Stimulated activated CD4-positive, alpha-beta T cell treated with anti-CD3 and anti-CD28 coated beads, Interleukin-1b, Interleukin-23, amount 100 ng/mL, for 1 hour (primary cell): ENCODE measurements around the gene FNDC3B.

ENCODE experiments used
- DNase-seq, 2 donors: peaks; one replicate each; pipeline ENCODE4 v3.0.0-alpha.2; 2020; ENCODE audit warnings: low read depth in 2 of 2

The FNDC3B gene

GRCh38 chr3:172259726-172260248 is 220.4 kb downstream of the FNDC3B start:
- DNase-seq = no peak

- no peak for DNase-seq
Observed at GRCh38 chr3:172260381-172260780, 221.0 kb downstream of the FNDC3B start.

GRCh38 chr3:172261054-172261453 is 221.7 kb downstream of the FNDC3B start:
- no peak for DNase-seq

- DNase-seq = no peak
Observed at GRCh38 chr3:172262991-172263608, 223.7 kb downstream of the FNDC3B start.

GRCh38 chr3:172263781-172264486 is 224.6 kb downstream of the FNDC3B start:
- no peak for DNase-seq

- DNase-seq = no peak
Observed at GRCh38 chr3:172266103-172266502, 226.7 kb downstream of the FNDC3B start.

GRCh38 chr3:172268425-172268824 is 229.0 kb downstream of the FNDC3B start:
- no peak for DNase-seq

- DNase-seq = no peak
Observed at GRCh38 chr3:172268868-172269267, 229.5 kb downstream of the FNDC3B start.

GRCh38 chr3:172270557-172271166 is 231.3 kb downstream of the FNDC3B start:
- DNase-seq = no peak

- no peak for DNase-seq
Observed at GRCh38 chr3:172271386-172271976, 232.1 kb downstream of the FNDC3B start.

- DNase-seq = no peak
Observed at GRCh38 chr3:172272698-172273097, 233.3 kb downstream of the FNDC3B start.

GRCh38 chr3:172273378-172273777 is 234.0 kb downstream of the FNDC3B start:
- DNase-seq = no peak

- DNase-seq = no peak
Observed at GRCh38 chr3:172274906-172275305, 235.5 kb downstream of the FNDC3B start.

- no peak for DNase-seq
Observed at GRCh38 chr3:172275586-172275985, 236.2 kb downstream of the FNDC3B start.

GRCh38 chr3:172276103-172276502 is 236.7 kb downstream of the FNDC3B start:
- DNase-seq = no peak

- no peak for DNase-seq
Observed at GRCh38 chr3:172277151-172277652, 237.8 kb downstream of the FNDC3B start.

GRCh38 chr3:172279191-172279640 is 239.8 kb downstream of the FNDC3B start:
- no peak for DNase-seq

- DNase-seq = no peak
Observed at GRCh38 chr3:172279974-172280373, 240.6 kb downstream of the FNDC3B start.

GRCh38 chr3:172280406-172281051 is 241.2 kb downstream of the FNDC3B start:
- DNase-seq = no peak

- no peak for DNase-seq
Observed at GRCh38 chr3:172281884-172282283, 242.5 kb downstream of the FNDC3B start.

GRCh38 chr3:172282850-172283249 is 243.5 kb downstream of the FNDC3B start:
- DNase-seq = no peak
